Activated CD4-positive, alpha-beta T cell treated with anti-CD3 and anti-CD28 coated beads for 4 hours (primary cell): ENCODE measurements around the gene NIPAL4.

Experiments used
- DNase-seq, 2 donors: peaks; one replicate each; pipeline ENCODE4 v3.0.0-alpha.2; 2020

NIPAL4 gene

DNA sequence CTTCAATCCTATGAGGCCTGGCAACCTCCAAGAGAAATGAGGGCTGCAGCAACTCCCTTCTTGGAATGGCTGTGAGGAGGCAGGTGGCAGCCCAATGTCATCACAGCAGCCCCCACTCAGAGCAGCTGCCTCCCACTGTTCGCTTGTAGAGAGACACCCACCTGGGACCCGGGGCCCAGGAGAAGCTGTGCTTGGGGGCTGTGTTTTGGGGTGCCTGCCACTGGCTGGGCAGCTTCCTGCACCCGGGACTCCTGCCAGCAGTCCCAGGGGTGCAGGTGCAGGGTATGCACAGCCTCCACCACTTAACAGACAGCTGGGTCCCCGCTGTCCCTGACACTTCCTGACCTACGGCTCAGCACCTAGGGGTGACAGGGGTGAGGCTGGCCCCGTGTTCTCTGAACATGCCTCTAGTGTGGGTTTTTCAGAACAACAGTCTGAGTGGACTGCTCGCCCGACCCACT is 26.2 kb downstream of the NIPAL4 start:
- DNase-seq: no peak

DNA sequence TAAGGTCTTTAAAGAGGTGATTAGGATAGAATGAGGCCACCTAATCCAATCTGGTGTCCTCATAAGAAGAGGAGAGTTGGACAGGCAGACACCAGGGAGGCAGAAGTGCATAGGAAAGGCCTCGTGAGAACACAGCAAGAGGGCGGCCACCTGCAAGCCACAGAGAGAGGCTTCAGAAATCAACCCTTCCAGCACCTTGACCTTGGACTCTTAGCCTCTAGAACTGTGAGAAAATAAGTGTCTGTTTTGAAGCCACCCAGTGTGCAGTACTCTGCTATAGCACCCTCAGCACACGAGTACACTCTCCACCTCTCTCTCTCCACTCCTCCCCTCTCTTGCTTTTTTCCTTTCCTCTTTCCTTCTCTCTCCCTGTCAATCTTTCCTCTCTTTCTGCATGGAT is 26.8 kb downstream of the NIPAL4 start:
- no peak for DNase-seq

- DNase-seq: no peak
Observed at GRCh38 chr5:157487358-157487757, 27.3 kb downstream of the NIPAL4 start.

DNA sequence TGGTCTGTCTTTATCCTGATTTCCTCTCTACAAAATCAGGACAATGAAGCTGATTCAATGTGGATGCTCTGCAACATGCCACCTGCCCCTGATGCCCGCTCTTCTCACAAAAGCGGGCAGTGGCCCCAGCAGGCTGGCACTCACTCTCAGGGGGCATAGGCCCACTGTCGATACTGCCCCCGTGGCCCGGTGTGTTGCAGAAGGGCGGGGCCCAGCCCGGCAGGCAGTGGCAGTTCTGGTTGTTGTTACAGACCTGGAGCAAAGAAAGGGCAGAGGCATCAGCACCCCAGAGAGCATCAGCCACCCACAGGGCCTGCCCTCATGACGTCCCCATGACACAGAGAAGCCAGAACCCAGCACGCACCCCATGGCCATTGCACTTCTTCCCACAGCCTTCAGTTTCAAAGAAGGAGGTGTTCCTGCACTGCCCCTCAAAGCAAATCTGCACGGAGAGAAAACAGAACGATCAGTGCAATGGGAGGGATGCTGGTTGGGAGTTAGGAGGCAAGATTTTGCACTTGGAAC is 31.5 kb downstream of the NIPAL4 start:
- DNase-seq: no peak

DNA sequence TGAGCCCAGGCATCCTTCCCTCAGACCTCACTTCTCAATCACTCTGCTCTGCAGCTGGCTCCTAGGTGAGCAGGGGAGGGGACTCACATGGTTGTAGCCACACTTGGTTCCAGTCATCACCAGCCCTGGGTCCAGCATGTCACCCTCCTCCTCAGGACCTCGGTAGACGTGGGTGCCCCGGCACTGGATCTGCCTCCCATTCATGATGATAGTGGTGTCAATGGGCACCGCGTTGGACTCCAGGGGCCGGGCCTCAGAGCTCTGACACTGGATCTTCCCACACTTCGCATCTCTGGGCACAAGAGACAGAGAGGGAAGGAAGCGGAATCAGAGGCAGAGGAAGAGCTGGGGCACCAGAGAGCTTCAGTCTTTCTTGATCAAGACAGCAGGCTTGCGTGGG is 32.9 kb downstream of the NIPAL4 start:
- DNase-seq: no peak

DNA sequence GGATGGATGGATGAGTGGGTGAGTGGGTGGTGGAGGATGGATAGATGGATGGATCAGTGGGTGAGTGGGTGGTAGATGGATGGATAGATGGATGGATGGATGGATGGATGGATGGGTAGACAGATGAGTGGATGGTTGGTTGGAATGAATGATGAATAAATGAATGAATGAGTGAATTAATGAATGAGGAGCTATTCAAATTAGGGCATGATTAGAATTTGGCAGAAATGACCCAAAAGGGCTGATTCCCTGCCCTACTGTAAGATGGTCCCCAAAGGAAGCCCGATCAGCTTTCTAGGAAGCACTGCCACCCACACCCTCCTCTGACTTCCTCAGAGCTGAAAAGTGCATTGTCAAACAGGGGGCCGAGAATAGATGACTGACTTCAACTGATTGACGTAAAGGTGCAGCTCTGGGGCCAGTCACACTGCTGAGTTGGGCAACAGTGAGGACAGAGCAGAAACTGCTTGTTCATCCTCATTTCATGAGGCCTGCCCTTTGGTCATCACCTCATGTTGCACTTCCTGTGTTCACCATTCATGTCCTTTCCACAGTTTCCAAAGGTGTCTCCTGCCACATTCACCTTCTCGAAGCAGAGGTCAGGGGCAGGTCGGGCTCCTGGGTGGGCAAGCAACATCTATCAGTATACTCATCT is 34.3 kb downstream of the NIPAL4 start:
- no peak for DNase-seq

- no peak for DNase-seq
Observed at GRCh38 chr5:157496864-157497263, 36.9 kb downstream of the NIPAL4 start.

DNA sequence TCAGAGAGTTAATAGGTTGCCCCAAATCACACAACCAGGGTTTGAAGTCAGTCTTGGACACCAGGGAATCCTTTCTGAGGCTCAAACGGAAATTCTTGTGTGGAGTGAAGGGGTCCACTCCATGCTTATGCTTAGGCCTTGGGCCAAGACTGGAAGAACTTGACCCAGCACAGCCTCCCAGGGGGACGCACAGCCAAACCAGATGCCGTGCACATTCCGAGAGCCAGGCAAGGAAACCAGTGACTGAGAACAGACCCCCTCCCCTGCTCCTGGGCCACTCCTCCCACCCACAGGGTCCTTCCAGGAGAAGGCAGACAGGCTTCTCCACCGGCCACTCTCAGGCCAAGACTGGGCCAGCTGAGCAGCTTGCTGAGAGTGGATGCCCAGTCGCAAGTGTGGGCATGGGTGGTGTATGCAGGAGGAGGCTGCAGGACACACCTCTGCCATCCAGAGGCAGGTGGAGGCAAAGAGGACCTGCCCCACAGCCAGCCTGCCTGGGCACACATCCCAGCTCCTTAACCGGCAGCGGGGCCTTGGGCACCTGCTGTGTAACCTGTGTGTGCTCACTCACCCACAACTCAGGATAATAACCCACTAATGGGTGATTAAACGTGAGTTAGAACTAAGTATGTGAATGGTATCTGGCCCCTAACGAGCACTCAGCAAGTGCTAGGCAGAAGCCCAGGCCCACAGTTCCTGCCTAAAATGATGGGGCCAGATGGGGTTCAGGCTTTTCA is 38.0 kb downstream of the NIPAL4 start:
- no peak for DNase-seq

DNA sequence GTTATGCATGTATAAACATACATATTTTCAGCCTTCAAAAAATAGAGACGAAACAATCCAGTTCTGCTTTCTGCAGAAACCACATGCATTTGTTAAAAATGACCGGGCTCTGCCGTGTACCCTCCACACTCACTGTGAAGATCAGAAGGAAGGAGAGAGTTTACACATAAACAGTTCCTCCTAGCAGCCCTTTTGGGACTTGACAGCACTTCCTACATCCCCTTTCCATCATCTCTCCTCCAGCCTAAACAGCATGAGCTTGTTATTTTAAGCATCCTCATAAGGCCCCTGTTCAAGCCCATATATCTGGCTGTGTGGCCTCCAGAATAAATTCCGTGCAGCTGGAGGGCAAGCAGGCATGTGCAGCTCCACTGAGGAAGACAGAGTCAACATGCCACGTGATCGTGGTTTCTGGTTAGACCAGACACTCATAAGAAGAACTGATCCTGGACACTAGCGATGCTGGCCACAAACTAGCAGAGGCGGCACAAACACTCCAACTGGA is 42.2 kb downstream of the NIPAL4 start:
- DNase-seq: no peak

DNA sequence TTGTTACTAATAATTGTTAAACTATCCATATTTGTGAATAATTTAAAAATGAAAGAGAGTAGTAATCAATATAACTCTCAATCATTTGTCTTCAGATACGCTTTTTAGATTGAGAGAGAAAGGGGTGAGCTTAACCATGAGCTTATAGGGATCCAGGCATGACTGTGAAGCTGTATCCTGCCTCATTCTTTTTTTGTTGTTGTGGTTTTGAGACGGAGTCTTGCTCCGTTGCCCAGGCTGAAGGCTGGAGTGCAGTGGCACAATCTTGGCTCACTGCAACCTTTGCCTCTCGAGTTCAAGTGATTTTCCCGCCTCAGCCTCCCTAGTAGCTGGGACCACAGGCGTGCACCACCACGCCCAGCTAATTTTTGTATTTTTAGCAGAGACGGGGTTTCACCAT is 44.0 kb downstream of the NIPAL4 start:
- DNase-seq: no peak

- no peak for DNase-seq
Observed at GRCh38 chr5:157505496-157505895, 45.5 kb downstream of the NIPAL4 start.

- no peak for DNase-seq
Observed at GRCh38 chr5:157506066-157506590, 46.1 kb downstream of the NIPAL4 start.

GRCh38 chr5:157506981-157507780 is 47.2 kb downstream of the NIPAL4 start:
- DNase-seq: no peak

DNA sequence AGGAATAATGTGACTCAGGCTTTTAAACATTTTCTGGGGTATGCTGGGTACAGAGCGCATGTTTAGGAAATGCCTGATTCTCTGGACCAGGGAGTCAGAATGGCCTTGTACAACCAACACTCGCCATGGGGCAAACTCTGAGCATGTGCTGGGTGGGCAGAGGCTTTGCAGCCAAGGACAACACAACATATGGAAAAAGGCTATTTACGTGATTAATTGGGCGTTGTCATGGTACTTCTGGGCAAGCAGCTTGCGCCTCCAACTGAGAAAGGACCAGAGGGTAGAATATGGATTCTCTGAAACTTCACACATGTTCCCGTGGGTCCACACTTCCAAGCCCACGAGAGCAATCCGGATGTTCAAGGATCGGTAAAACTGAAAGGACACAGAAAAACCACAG is 49.1 kb downstream of the NIPAL4 start:
- no peak for DNase-seq

DNA sequence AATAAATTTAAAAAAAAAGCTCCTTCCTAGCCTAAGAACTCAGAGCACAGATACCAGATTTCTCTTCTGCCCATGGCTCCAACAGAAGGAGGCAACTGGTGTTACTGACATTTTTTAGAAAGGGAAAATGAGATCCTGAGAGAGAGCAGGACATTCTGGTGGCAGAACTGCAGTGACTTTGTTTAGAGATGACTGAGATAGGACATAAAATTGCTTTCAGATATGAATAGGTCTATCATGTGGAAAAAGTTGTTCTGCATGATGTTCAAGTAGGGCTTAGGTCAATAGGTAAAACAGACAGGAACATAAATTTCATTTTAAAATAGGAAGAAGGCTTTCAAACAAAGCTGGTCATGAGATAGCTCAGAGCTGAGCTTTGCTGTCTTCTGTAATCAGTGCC is 49.6 kb downstream of the NIPAL4 start:
- no peak for DNase-seq

DNA sequence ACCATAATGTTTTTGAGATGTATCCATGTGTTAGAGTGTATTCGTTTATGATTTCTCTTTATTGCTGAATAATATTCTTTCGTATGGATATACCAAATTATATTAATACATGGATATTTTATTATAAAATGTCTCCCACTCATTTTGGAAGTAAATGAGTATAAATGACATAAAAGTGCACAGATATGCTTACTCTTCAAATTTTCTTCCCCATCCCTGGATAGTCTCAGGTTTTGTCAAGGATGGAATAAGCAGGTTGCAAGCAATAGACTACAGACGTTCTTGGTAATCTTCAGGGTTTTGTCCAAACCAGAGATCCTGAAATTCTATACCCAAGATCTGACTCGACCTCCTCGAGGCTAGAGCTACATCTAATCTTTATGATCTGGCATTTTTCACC is 50.7 kb downstream of the NIPAL4 start:
- DNase-seq: no peak

- peak; percentile 42 to 47 for DNase-seq
Observed at GRCh38 chr5:157511651-157512644, 51.9 kb downstream of the NIPAL4 start.

- DNase-seq: no peak
Observed at GRCh38 chr5:157513182-157513581, 53.2 kb downstream of the NIPAL4 start.

DNA sequence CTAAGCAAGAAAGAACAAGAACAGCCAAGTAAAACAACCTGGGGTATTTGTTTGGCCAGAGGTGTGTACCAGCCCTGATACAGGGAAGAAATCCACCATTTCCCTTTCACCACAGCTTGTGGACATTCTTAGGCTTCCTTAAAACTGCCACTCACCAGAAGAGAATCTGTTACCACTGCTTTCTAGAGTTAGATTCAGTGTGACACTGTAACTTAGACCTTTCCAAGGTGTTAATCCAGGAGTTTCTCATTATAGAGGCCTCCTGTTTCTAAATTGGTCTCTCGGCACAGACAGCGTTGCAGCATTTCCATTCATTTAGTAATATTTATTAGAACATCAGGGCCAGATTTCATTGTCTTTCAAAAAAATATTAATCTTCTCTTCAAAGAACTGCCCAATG is 55.0 kb downstream of the NIPAL4 start:
- no peak for DNase-seq

DNA sequence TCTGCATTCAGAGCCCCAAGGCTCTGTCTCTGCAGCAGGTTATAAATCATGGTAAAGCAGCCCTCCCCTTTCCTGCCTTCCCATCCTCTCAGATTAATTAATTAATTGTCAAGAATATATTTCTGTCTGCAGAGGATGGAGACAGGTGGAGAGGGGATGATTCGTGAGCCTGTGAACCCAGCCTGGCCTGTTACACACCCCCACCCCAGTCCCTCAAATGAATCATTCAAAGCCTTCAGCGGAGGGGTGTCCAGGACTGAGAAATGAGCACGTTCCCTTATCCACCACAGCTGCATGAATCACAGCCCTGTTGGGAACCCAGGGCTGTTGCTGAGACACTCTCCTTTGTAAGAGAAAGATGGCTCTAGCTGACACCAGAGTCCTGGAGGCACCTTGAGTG is 56.0 kb downstream of the NIPAL4 start:
- peak in 1 of 2 donors; percentile 8 for DNase-seq

DNA sequence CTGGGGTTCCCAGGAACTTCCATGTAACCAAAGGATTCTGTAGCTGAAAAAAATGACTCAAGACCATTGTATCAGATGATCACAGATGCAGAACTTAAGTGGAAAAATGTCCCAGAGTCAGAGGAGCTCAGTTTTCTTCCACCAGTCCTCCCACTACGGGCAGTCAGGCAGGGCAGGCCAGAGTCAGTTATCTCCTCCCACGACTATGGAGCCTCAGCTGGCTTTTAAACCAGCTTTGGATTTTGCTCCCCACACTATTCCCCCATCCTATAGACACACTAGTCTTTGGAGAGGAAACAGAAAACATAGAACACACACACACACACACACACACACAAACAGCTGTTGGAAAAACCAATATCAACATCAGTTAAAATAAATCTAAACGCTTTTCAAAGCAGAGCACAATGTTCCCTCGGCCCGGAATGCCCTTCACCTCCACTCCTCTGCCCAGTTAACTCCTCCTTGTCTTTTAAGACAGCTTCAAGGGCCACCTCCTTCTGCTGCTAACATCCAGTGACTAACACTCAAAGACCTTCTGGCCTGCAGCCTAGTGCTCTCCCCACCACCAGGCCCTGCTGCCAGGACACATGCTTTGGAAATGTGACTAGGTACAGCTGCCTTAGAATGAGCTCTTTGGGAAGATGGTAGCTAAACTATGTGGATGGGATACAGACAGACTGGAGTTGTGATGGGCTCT is 56.8 kb downstream of the NIPAL4 start:
- DNase-seq: no peak
